ENCODE measurements around the gene KRTDAP.

Gene KRTDAP

DNA sequence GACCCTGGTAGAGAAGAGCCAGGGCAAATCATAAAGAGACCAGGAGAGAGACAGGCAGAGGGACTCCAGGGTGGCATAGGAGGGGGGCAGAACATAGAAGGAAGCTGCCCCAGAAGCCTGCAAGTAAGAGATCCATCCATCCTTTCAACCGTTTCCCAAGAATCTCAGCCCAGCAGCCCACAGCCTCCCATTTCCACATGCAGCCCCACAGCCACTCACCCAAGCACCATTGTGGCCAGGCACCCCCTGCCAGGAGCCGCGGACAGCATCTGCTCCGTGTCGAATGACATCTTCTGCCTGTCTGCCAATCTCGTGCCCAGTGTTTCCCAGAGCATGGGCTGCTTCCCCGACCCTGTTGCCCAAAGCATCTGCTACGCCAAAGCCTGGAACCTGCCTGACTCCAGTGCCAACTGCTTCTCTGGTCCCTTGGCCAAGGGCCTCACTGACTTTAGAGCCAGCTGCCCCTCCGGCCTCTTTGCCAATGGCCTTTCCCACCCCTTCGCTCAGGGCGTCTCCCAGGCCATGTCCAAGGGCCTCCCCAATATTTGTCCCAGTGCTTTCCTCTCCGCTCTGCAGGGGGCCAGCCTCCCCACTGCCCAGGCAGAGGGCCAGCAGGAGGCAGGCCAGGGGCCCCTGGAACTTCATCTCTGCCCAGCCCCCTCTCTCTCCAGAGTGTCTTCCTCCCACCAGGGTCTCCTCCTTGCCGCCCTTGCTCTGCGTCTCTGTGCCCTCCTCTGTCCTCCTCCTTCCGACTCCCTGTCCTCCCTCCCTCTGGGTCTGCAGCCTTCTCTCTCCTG is 22.8 kb upstream of the KRTDAP start:
- no peak for DNase-seq (ENCODE audit: low spot score)

DNA sequence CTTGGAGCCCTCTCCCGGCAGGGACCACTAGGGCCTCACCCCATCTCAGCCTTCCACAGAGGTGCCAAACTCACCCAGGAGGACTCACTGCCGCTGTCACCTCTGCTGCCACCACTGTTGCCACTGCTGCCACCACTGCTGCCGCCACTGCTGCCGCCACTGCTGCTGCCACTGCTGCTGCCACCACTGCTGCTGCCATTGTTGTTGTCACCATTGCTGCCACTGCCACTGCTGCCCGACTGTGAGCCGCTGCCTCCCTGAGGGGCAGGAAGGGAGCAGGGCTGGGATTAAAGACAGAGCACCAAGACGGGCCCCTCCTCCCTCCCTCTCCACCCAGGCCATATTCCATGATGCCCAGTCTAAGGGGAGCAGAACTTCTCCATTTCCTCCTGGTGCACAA is 21.1 kb upstream of the KRTDAP start:
- no peak for DNase-seq (ENCODE audit: low spot score)

DNA sequence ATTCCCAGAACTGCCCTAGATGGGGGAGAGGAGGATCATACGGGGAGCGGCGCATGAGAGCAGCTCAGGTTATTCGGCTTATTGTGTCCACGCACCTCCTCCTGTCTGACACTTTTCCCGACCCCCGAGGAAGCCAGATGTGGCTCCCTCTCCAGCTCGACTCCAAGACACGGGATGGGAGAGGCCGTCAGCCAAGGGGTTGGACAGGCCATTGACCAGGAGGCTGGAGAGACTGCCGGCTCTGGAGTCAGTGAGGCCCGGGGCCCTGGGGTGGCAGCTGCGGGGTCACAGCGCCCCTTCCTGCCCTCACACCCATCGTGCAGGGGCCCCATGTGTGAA is 20.3 kb upstream of the KRTDAP start:
- DNase-seq (ENCODE audit: low spot score) = no peak

DNA sequence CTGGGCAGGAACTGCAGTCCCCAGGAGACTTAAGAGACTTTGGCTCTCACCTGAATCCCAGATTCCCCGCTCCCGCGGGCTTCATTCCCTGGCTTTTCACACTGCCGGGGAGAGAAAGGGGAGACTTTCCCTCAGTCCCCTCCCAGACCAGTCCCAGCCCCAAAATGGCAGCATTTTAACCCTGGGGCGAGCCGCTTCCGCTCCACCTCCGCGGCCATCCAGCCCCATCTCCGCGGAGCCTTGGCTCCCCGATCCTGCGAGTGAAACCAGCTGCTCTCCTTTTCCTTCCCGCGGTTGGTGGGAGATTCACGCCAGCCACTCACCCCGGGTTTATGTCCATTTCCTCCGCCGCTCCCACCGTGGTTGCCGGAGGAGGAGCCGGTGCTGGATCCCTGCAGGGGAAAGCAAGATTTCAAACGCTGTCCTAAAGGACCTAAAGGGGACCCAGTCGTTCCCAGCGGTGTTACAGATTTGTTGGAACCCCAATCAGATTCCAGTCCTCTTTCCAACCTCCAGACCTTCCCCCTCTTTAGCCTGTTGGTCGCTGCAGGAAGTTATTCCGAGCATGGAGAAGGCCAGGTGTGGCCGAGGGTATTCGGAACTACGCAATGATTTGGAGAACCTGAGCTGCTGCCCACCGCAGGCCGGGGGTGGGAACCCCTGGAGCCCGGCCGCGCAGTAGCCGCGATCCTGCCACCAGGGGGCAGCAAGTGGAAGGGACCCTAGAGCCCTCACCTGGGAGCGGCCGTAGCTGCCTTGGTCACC is 19.8 kb upstream of the KRTDAP start:
- DNase-seq (ENCODE audit: low spot score) = peak; percentile 67

DNA sequence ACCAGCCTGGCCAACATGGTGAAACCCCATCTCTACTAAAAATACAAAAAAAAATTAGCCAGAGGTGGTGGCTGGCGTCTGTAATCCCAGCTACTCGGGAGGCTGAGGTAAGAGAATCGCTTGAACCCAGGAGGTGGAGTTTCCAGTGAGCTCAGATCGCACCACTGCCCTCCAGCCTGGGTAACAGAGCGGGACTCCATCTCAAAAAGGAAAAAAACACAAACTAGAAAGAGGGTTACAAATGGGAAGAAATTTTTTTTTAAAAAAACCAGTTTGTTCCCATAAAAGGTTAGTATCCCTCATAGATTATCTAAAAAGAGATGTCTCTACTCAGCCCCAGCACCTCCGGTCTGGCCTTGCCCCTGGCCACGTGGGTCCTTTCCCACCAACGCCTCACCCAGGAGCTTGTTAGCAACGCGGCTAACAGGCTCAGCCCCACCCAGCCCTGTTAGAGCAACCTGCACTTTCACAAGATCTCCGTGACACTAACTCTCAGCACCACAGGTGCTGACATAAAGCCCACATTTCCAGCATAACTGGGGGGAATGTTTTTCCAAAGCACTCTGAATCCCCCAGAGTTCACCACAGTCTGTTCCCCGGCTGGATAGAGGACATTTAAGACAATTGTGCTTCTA is 18.9 kb upstream of the KRTDAP start:
- peak; percentile 35 for DNase-seq (ENCODE audit: low spot score)

DNA sequence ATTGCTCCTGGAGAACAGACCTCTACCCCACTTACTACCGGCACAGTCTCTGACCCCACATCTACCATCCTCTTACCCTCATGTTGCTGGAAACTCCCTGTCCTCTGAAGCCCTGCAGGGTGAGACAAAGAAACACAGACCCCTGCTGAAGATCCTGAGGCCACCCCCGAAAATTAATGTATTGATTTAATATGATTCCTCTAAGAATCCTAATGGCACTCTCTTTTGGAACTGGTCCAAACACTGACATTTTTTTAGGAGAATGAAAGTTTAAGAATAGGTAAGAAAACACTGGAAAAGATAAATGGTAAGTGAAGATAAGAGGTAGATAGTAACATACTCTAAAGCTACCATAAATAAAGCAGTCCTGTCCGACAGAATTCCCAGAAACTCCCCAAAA is 17.9 kb upstream of the KRTDAP start:
- no peak for DNase-seq (ENCODE audit: low spot score)

DNA sequence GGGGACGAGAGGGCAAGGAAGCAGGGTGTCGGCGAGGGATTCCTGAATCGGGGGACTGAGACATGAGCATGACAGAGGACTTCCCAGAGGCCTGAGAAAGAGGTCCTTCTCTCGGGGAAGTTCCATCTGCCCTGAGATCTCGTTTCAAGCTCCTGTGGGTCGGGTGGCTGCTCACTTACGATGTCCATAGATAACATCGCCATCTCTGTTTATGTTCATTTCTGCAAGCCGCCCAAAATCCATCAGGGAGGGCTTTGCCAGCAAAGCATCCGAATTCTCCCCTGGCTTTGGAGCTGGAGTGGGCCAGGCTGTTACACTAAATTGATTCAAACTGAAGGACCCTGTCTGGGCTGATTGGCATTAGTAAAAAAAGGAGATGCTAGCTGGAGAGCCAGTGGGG is 17.3 kb upstream of the KRTDAP start:
- DNase-seq (ENCODE audit: low spot score) = no peak

DNA sequence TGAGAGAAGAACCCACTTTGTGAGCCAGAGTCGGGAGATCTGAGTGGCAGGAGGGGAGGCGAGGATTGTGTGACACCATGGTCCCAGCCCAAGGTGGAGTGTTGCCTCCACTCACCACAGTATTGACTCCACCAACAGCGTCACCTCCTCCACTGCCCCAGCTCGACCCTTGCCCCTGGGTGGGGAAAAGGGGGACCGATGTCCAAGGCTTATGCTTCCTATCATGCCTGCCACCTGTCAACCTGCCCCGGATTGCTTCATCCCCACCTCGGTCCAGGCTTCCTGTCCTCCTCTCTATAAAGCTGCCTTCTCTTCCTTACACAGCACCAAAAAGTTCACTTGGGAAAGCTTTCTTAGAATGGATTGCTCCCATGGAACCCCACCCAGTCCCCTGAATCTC is 15.7 kb upstream of the KRTDAP start:
- DNase-seq (ENCODE audit: low spot score) = no peak

DNA sequence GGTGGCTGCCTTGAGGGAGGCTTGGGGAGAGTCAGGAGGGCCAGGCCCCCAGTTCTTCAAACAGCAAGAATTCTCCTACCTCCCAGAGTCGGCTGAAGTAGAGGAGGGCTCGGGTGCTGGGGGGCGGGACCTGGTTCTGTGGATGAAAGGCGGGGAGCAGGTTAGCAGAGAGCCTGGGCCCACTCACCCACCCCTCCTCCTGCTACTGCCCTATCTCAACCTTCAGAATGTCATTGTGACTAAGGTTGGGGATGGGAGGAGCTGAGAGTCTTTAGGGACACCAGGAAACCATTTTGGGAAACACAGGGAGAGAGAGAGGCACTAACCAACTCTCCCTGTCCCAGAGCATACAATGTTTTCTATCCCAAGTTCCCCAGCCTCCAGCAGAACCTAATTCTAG is 12.5 kb upstream of the KRTDAP start:
- no peak for DNase-seq (ENCODE audit: low spot score)

DNA sequence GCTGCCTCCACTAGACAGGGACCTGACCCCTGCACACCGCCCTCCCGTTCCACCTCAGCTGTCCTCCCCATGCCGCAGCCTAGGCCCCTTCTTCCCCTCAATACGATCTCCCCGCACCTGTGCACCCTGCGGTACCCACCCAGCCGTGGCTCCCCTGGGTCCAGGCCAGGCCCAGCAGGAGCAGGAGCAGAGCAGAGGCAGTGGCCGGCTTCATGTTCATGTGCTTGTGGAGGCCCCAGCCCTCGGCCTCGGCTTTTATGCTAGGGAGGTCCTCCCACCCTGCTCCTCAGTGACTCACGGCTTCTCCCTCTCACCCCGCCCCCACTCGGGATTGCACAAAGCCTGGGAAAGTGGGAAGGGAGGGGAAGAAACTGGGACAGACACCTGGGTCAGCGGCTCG is 11.4 kb upstream of the KRTDAP start:
- DNase-seq (ENCODE audit: low spot score) = no peak

DNA sequence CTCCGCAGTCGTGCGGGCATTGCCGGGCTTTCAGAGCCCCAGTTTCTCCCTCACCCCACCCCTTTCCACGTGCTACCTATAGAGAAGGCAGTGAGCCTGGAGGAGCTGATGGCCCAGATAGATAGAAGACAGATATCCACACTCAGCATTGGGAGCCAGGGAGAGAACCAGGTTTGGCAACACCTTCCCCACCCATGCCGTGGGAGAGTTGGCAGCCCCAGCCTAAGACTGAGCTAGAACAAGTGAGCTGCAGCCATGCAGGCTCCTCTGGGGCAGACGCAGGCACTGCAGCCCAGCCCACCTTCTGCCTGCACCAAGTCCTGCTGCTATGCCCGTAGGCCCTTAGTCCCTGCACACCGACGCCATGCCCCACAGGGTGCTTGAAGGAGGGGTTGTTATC is 10.3 kb upstream of the KRTDAP start:
- DNase-seq (ENCODE audit: low spot score) = no peak

DNA sequence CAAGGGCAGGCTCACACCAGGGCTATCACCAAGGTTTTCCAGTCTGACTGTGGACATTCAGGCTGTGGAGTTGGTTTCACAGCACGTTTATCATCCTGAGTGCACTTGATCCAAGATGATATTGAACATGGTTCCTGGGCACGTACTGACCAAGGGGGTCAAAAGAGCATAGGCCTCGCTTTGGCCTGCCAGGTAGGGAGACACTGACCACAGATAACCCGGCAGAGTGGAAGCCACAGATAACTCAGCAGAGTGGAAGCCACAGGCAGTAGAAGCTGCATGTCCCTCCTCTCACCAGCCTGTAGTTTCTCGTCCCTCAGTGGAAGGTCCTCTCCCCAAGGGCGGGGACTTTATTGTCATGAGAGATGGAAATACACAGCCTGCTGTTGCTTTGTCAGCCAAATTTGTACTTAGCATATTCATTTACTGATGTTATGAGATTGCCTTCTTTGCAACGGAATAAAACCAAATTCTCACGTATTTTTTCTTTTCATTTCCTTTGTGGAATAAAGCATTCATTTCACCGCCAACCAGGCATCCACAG is 8.8 kb upstream of the KRTDAP start:
- no peak for DNase-seq (ENCODE audit: low spot score)

DNA sequence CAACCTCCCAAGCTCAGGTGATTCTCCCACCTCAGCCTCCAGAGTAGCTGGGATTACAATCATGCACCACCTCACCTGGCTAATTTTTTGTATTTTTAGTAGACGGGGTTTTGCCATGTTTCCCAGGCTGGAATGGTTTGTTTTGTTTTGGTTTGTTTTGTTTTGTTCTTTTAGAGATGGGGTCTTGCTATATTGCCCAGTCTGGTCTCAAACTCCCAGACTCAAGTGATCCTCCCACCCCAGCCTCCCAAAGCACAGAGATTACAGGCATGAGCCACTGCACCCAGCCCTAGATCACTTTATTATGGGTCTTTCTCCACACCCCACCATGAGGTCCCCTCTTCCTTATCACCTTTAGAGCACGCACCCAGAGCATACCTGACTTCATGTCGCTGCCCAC is 8.0 kb upstream of the KRTDAP start:
- no peak for DNase-seq (ENCODE audit: low spot score)

DNA sequence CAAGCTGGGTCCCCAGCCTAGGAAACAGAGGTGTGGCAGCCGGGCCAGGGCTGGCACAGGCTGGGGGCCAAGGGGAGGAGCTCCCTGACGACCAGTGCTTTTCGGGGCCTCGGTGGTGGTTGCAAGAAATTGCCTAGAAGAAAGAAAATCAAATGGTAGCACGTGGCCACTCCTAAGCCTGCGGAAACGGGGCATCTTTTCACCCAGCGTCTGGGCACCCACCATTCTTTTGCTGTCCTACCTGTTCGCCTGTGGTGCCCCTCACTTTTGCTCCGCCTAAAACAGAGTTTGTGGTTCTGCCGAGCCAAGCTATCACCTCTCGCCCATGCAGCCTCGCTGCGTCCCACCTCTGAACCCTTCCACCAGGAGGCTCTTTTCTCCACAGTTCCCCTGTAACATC is 7.1 kb upstream of the KRTDAP start:
- no peak for DNase-seq (ENCODE audit: low spot score)

DNA sequence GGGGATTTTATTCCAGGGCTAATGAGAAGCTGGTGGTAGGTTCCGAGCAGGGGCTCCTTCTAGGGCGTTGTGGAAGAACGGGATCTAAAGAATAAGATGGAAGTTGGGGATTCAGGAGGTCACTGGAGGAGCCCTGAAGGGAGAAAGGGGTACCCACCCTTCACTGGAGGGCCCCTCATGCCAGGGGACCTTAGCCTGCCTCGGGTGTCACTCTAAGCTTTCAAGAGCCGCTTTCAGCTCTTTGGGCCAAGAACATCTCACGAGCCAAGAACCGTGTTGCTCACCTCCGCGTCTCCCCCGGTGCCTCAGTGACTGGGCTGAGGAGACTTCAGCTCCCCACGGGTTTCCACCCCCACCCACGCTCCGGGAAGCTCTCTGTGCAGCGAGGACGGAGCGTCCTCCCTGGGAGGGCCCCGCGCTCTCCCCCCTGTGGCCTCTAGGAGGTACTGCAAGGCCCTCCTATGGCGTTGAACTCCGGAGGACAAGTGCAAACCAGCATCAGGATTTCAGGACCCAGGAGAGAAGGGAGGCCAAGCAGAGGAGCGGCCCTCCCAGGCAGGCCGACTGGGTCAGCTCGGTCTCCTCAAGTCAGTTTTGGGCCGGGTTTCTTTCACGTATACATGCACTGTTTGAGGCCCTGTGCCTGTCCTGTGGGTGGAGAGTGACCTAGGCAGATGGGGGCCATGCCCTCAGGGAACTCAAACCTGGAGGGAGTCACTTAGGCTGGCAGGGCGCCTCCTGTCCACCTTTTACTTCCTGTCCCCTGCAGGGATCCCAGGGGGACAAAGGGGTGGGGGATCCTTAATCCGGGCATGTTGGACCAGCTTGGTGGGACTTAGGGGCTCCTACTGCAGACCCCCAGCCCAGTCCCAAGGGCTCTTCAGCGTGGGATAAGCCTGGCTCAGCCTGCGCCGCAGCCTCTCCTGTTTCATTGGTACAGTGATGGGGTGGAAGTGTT is 5.1 kb upstream of the KRTDAP start:
- DNase-seq (ENCODE audit: low spot score) = peak; percentile 66

DNA sequence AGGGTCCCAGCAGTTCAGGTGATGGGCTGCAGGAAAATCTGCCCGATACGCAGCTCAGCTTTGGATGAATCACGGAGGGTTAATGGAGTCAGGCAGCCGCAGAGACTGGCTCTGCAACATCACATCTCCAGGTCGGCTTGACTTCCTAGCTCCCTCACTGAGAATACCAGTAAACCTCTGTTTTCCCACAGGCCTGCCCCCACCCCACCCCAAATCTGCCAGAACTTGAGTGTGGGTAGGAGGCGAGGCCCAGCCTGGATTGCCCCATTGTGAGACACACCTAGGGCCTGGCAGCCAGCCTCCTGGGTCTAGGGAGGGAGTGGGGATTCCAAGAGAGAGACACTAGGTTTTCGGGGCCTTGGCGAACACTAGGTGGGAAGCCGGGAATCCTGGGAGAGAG is 3.7 kb upstream of the KRTDAP start:
- no peak for DNase-seq (ENCODE audit: low spot score)

DNA sequence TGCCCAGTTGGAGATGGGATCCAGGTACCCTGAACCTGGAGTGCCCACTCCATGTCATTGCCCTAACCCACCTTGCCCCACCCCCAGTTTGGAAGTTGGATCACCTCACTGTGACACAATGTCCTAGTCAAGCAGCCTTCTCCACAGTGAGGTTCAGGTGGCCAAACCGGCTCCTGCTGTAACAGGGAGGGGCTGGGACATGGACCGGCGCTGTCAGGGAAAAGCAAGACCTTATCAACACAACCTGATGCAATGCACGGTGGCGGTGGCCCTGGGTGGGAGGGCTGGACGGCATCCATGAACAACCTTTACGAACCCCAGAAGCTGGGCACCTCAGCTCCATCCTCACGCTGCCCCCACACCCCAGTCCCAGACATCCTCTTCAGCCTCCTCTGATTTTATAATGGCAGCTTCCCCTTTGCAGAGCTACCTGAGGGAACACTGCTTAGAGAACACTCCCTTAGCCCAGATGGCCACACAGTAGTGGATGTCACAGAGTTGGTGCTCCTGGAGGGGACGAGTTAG is 1.6 kb upstream of the KRTDAP start:
- no peak for DNase-seq (ENCODE audit: low spot score)

DNA sequence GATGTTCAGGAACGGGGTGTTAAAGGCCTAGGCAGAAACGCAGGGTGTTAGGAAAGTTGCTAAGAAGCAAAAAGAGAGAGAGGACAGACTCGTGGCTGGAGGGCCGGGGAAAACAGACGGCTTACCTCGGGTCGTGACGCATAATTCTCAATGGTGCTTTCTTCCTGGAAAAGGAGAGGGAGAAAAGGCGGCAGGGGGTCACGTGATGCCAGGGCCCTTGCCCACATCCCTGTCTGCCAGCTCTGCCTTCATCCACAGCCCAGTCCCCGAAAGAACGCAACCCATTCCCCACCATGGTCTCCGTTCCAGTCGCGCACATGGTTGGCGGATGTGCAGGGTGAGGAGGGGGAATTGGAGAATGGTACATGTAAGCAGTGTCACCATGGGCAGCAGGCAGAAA is 1.6 kb downstream of the KRTDAP start:
- no peak for DNase-seq (ENCODE audit: low spot score)

DNA sequence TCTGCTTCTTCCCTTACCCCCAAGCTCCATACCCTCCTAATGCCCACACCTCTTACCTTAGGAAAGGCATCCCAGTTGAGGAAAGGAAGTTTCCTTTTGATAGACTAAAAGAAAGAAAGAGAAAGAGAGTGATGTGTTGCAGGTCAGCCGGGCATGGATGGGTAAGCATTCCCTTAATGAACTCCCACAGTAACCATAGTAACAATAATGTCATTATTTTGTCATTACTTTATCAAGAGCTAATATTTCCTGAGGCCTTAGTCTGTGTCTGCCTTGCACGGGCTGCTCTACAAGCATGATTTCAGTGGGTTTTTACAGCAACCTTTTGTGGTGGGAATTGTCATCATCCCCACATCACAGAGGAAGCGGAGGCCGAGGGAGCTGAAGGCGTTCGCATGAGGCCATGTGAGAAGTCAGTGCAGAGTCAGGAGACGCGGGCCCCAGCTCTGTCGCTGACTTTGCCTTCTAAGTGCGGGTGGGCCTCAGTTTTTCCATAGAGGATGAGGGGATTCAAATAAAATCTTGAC is 2.5 kb downstream of the KRTDAP start:
- no peak for DNase-seq (ENCODE audit: low spot score)

DNA sequence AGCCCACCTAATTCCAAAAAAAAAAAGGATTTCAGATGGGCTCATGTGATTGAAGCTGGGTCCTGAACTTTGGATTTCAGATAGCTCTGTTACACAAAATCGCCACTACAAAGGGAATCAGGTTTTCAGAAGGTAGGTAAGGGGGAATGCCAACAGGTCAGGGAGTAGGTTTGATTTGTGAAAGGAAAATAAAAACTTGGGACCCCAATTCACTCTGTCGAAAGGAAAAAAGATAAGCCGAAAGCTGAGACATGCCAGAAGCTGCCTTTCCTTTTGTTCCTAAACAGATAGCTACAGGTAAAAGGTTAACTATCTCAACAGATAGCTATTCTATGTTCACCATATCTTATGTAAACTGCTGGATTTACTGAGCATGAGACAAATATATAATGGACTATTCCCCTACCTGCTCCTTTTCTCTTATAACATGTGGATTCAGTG is 4.0 kb downstream of the KRTDAP start:
- no peak for DNase-seq (ENCODE audit: low spot score)

Measured in CD4-positive, alpha-beta T cell treated with Interleukin-15 for 4 hours (primary cell).